GM19023 (cell line): ENCODE measurements around the gene CPXM2.

Source experiments
- ATAC-seq: cut with Tn5 transposase; IDR thresholded peaks from one replicate; pipeline ENCODE4 v1.9.1; 2021; ENCODE audit warnings: mild to moderate bottlenecking, moderate library complexity; ENCODE audit not compliant: unreplicated experiment

Gene CPXM2

GRCh38 chr10:123704076-123704475 lies 187.5 kb downstream of the CPXM2 start:
- ATAC-seq: no peak

DNA sequence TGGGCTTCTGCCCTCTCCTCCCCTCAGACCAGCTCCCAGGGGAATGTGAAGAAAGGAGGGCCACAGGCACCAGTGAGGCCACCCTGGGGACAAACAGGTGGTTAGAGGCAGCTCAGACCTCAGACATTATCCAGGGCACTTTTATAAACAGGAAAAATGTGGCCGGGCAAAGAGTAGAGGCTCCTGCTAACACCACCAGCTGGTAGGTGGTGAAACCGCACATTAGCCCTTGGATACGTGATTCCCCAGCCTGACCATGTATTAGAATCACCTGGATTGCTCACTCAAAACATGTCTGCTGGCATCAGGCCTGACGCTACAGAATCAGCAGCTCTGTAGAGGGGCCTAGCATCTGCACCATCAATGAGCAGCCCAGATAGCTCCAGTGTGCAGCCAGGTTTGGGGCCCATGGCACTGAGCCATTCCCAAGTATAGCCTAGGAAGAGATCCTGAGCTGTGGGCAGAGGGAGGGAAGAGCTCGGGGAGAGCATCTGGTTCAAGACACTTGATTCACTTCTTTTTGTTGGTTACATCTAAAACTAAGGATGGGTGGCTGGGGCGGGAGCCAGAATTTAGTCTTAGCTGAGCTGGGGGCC lies 188.3 kb downstream of the CPXM2 start:
- ATAC-seq: no peak
